LNCaP clone FGC (cell line): ENCODE results near the gene ZNF618.
A peak's percentile ranks its signal among the peaks of the same experiment; 100 is the strongest.

Experiments used
- DNase-seq: peaks from one replicate; pipeline ENCODE4 v3.0.0-alpha.2; 2011; ENCODE audit warnings: low read depth
- H3K4me3 ChIP-seq: 2 replicates; pipeline ENCODE4 v1.5.1; 2011; ENCODE audit warnings: mild to moderate bottlenecking, low read depth, low read length, control low read depth
- CTCF ChIP-seq: IDR thresholded peaks from 2 replicates; pipeline ENCODE4 v1.5.1; 2012; ENCODE audit warnings: mild to moderate bottlenecking; ENCODE audit not compliant: control insufficient read depth, insufficient read depth; ENCODE audit errors: extremely low read depth

The ZNF618 gene

GRCh38 chr9:113872485-113873143, 3.5 kb upstream of the ZNF618 start:
- no peak for DNase-seq
- TF ChIP-seq CTCF = no peak
- H3K4me3 ChIP-seq = no peak overlapping the region

GRCh38 chr9:113873446-113873845, 2.7 kb upstream of the ZNF618 start:
- no peak for TF ChIP-seq CTCF
- no peak overlapping the region for H3K4me3 ChIP-seq
- DNase-seq = no peak

- no peak overlapping the region for H3K4me3 ChIP-seq
- DNase-seq = no peak
- no peak for TF ChIP-seq CTCF
Observed at GRCh38 chr9:113873926-113874325, 2.2 kb upstream of the ZNF618 start.

- no peak for DNase-seq
- no peak for TF ChIP-seq CTCF
- H3K4me3 ChIP-seq = peak overlapping the region; percentile 16; the same call in 1 of the 2 replicates
Observed at GRCh38 chr9:113875459-113876150, 504 bp upstream of the ZNF618 start.

- no peak for DNase-seq
- H3K4me3 ChIP-seq = peak overlapping the region; percentile 80
- no peak for TF ChIP-seq CTCF
Observed at GRCh38 chr9:113876993-113877368, 872 bp downstream of the ZNF618 start.

GRCh38 chr9:113879318-113879717, 3.2 kb downstream of the ZNF618 start:
- no peak overlapping the region for H3K4me3 ChIP-seq
- no peak for TF ChIP-seq CTCF
- no peak for DNase-seq
